GM23338 (cell line): ENCODE measurements around the gene IGSF21.

Source experiments
- CREB1 ChIP-seq: fragments of 250-450 bp; sonication (Bioruptor Pico); IDR thresholded peaks from 2 replicates; pipeline ENCODE4 v1.5.0; 2020; ENCODE audit warnings: low read depth, mild to moderate bottlenecking, moderate library complexity
- ETS1 ChIP-seq: IDR thresholded peaks from 2 replicates; pipeline ENCODE4 v1.6.1; 2016; ENCODE audit warnings: antibody characterized with exemption
- EZH2 ChIP-seq: fragments of 200-600 bp; sonication (generic); IDR thresholded peaks from one replicate; pipeline ENCODE4 v1.8.0; 2017; ENCODE audit warnings: antibody characterized with exemption, mild to moderate bottlenecking, low read depth; ENCODE audit not compliant: unreplicated experiment
- EZH2phosphoT487 ChIP-seq: fragments of 200-600 bp; sonication (generic); IDR thresholded peaks from one replicate; pipeline ENCODE4 v1.8.1; 2018; ENCODE audit warnings: antibody characterized with exemption; ENCODE audit not compliant: unreplicated experiment
- JUNB ChIP-seq: IDR thresholded peaks from one replicate; pipeline ENCODE4 v1.6.1; 2016; ENCODE audit warnings: antibody characterized with exemption; ENCODE audit not compliant: unreplicated experiment
- NANOG ChIP-seq: IDR thresholded peaks from 2 replicates; pipeline ENCODE4 v1.6.1; 2016; ENCODE audit warnings: antibody characterized with exemption, borderline replicate concordance
- POLR2AphosphoS5 ChIP-seq: IDR thresholded peaks from 2 replicates; pipeline ENCODE4 v1.6.1; 2016; ENCODE audit warnings: antibody characterized with exemption, low read depth
- STAT1 ChIP-seq: IDR thresholded peaks from one replicate; pipeline ENCODE4 v1.6.1; 2016; ENCODE audit warnings: antibody characterized with exemption; ENCODE audit not compliant: unreplicated experiment
- ZNF331 ChIP-seq: fragments of 250-450 bp; sonication (Bioruptor Pico); IDR thresholded peaks from 2 replicates; pipeline ENCODE4 v1.5.0; 2020; ENCODE audit warnings: low read depth, mild to moderate bottlenecking, moderate library complexity
- TF ChIP-seq, protein P1 (sequence below), 2 experiments: fragments of 200-600 bp in 1 of 2; sonication (generic) in 1 of 2; conservative IDR thresholded peaks; 2 replicates each; pipeline versions ENCODE4 v1.5.1 to v1.6.1; 2016 to 2017; ENCODE audit warnings: antibody characterized with exemption in 2 of 2, low read depth in 2 of 2, mild to moderate bottlenecking in 2 of 2, moderate library complexity in 1 of 2
- TF ChIP-seq, protein P2 (sequence below): IDR thresholded peaks from one replicate; pipeline ENCODE4 v1.6.1; 2018; ENCODE audit warnings: antibody characterized with exemption; ENCODE audit not compliant: unreplicated experiment
- TF ChIP-seq, protein P3 (sequence below): fragments of 250-450 bp; sonication (Bioruptor Pico); IDR thresholded peaks from 2 replicates; pipeline ENCODE4 v1.5.0; 2020; ENCODE audit warnings: mild to moderate bottlenecking, moderate library complexity

- TF ChIP-seq EZH2 = no peak
- TF ChIP-seq, protein P1, sequence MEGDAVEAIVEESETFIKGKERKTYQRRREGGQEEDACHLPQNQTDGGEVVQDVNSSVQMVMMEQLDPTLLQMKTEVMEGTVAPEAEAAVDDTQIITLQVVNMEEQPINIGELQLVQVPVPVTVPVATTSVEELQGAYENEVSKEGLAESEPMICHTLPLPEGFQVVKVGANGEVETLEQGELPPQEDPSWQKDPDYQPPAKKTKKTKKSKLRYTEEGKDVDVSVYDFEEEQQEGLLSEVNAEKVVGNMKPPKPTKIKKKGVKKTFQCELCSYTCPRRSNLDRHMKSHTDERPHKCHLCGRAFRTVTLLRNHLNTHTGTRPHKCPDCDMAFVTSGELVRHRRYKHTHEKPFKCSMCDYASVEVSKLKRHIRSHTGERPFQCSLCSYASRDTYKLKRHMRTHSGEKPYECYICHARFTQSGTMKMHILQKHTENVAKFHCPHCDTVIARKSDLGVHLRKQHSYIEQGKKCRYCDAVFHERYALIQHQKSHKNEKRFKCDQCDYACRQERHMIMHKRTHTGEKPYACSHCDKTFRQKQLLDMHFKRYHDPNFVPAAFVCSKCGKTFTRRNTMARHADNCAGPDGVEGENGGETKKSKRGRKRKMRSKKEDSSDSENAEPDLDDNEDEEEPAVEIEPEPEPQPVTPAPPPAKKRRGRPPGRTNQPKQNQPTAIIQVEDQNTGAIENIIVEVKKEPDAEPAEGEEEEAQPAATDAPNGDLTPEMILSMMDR (conservative IDR thresholded peaks at IDR 0.05; ENCODE audit: low read depth in 2 of 2) = no peak
- no peak for TF ChIP-seq POLR2AphosphoS5
- no peak for TF ChIP-seq EZH2phosphoT487
- no peak for TF ChIP-seq CREB1 (CRISPR knock-in tag)
- TF ChIP-seq JUNB = no peak
- TF ChIP-seq ETS1 = no peak
- no peak for TF ChIP-seq STAT1
- no peak for TF ChIP-seq NANOG
- TF ChIP-seq, protein P2, sequence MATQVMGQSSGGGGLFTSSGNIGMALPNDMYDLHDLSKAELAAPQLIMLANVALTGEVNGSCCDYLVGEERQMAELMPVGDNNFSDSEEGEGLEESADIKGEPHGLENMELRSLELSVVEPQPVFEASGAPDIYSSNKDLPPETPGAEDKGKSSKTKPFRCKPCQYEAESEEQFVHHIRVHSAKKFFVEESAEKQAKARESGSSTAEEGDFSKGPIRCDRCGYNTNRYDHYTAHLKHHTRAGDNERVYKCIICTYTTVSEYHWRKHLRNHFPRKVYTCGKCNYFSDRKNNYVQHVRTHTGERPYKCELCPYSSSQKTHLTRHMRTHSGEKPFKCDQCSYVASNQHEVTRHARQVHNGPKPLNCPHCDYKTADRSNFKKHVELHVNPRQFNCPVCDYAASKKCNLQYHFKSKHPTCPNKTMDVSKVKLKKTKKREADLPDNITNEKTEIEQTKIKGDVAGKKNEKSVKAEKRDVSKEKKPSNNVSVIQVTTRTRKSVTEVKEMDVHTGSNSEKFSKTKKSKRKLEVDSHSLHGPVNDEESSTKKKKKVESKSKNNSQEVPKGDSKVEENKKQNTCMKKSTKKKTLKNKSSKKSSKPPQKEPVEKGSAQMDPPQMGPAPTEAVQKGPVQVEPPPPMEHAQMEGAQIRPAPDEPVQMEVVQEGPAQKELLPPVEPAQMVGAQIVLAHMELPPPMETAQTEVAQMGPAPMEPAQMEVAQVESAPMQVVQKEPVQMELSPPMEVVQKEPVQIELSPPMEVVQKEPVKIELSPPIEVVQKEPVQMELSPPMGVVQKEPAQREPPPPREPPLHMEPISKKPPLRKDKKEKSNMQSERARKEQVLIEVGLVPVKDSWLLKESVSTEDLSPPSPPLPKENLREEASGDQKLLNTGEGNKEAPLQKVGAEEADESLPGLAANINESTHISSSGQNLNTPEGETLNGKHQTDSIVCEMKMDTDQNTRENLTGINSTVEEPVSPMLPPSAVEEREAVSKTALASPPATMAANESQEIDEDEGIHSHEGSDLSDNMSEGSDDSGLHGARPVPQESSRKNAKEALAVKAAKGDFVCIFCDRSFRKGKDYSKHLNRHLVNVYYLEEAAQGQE = no peak
- TF ChIP-seq, protein P3, sequence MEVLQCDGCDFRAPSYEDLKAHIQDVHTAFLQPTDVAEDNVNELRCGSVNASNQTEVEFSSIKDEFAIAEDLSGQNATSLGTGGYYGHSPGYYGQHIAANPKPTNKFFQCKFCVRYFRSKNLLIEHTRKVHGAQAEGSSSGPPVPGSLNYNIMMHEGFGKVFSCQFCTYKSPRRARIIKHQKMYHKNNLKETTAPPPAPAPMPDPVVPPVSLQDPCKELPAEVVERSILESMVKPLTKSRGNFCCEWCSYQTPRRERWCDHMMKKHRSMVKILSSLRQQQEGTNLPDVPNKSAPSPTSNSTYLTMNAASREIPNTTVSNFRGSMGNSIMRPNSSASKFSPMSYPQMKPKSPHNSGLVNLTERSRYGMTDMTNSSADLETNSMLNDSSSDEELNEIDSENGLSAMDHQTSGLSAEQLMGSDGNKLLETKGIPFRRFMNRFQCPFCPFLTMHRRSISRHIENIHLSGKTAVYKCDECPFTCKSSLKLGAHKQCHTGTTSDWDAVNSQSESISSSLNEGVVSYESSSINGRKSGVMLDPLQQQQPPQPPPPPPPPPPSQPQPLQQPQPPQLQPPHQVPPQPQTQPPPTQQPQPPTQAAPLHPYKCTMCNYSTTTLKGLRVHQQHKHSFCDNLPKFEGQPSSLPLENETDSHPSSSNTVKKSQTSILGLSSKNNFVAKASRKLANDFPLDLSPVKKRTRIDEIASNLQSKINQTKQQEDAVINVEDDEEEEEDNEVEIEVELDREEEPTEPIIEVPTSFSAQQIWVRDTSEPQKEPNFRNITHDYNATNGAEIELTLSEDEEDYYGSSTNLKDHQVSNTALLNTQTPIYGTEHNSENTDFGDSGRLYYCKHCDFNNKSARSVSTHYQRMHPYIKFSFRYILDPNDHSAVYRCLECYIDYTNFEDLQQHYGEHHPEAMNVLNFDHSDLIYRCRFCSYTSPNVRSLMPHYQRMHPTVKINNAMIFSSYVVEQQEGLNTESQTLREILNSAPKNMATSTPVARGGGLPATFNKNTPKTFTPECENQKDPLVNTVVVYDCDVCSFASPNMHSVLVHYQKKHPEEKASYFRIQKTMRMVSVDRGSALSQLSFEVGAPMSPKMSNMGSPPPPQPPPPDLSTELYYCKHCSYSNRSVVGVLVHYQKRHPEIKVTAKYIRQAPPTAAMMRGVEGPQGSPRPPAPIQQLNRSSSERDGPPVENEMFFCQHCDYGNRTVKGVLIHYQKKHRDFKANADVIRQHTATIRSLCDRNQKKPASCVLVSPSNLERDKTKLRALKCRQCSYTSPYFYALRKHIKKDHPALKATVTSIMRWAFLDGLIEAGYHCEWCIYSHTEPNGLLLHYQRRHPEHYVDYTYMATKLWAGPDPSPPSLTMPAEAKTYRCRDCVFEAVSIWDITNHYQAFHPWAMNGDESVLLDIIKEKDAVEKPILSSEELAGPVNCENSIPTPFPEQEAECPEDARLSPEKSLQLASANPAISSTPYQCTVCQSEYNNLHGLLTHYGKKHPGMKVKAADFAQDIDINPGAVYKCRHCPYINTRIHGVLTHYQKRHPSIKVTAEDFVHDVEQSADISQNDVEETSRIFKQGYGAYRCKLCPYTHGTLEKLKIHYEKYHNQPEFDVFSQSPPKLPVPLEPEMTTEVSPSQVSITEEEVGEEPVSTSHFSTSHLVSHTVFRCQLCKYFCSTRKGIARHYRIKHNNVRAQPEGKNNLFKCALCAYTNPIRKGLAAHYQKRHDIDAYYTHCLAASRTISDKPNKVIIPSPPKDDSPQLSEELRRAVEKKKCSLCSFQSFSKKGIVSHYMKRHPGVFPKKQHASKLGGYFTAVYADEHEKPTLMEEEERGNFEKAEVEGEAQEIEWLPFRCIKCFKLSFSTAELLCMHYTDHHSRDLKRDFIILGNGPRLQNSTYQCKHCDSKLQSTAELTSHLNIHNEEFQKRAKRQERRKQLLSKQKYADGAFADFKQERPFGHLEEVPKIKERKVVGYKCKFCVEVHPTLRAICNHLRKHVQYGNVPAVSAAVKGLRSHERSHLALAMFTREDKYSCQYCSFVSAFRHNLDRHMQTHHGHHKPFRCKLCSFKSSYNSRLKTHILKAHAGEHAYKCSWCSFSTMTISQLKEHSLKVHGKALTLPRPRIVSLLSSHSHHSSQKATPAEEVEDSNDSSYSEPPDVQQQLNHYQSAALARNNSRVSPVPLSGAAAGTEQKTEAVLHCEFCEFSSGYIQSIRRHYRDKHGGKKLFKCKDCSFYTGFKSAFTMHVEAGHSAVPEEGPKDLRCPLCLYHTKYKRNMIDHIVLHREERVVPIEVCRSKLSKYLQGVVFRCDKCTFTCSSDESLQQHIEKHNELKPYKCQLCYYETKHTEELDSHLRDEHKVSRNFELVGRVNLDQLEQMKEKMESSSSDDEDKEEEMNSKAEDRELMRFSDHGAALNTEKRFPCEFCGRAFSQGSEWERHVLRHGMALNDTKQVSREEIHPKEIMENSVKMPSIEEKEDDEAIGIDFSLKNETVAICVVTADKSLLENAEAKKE (CRISPR knock-in tag) = no peak
- no peak for TF ChIP-seq ZNF331 (CRISPR knock-in tag)
Measured at GRCh38 chr1:18257778-18258177, 150.2 kb downstream of the IGSF21 start.
